NCI-H345 (cell line): ENCODE results near the gene SNX27.
A peak's percentile ranks its signal among the peaks of the same experiment; 100 is the strongest.
"Not testable (repeated sequence)": the region's sequence is repeated elsewhere in the genome, so short reads cannot be mapped to it uniquely, and the experiment has no call there.

Experiments used
- DNase-seq: peaks from one replicate; lab custom pipeline; 2025; lab: John Stamatoyannopoulos, UW

The SNX27 gene

GRCh38 chr1:151604291-151604690 lies 7.6 kb upstream of the SNX27 start:
- no peak for DNase-seq

DNA sequence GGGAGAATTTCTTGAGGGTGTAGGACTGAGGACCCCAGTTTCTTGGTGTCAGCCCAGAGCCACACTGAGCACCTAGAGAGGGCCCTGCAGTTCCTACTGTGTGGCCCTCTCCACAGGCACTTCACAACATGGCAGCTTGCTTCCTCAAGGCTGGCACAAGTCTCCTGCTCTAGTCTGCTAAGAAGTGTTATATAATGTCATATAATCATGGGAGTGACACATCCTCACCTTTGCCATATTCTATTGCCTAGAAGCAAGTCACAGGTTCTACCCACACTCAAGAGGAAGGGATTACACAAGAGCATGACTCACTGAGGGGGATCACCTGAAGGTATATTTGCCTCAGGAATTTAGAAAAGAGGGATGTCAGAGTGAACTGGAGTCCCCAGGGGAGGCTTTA lies 5.5 kb upstream of the SNX27 start:
- no peak for DNase-seq

- no peak for DNase-seq
Observed at GRCh38 chr1:151606857-151607256, 5.0 kb upstream of the SNX27 start.

DNA sequence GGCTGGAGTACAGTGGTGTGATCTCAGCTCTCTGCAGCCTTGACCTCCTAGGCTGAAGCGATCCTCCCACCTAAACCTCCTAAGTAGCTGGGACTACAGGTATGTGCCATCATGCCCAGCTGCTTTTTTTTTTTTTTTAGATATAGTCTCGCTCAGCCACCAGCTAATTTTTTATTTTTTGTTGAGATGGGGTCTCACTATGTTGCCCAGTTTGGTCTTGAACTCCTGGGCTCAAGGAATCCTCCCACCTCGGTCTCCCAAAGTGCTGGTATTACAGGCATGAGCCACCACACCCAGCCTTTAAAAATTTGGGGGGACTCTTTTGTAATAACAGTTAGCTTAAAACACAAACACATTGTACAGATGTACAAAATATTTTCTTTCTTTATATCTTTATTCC lies 1.7 kb upstream of the SNX27 start:
- no peak for DNase-seq

- DNase-seq: no peak
Observed at GRCh38 chr1:151611288-151611790, 511 bp upstream of the SNX27 start.

GRCh38 chr1:151612501-151613281 lies 841 bp downstream of the SNX27 start:
- peak; percentile 51 for DNase-seq

DNA sequence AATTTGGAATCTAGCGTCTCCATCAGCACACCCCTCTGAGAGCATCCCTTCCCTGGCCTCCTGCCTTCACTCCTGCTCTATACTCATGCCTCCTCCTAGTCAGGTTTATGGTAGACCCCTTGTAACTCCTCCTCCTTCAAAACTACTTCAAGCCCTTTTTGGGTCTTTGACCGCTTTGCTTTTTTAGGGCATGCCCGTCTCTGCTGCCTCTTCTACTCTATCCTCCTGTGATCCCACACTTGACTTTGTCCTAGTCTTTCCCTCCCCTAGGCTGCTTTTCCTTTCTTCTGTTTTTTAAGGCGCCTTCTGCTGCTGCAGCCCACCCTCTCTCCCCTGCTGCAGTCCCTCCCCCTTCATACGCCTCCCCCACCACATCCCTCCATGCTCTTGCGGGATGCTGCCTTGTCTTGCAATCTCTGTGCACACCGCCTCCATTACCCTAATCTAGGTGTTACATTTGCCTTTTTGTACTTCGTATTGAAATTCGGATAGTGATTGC lies 1.5 kb downstream of the SNX27 start:
- no peak for DNase-seq

DNA sequence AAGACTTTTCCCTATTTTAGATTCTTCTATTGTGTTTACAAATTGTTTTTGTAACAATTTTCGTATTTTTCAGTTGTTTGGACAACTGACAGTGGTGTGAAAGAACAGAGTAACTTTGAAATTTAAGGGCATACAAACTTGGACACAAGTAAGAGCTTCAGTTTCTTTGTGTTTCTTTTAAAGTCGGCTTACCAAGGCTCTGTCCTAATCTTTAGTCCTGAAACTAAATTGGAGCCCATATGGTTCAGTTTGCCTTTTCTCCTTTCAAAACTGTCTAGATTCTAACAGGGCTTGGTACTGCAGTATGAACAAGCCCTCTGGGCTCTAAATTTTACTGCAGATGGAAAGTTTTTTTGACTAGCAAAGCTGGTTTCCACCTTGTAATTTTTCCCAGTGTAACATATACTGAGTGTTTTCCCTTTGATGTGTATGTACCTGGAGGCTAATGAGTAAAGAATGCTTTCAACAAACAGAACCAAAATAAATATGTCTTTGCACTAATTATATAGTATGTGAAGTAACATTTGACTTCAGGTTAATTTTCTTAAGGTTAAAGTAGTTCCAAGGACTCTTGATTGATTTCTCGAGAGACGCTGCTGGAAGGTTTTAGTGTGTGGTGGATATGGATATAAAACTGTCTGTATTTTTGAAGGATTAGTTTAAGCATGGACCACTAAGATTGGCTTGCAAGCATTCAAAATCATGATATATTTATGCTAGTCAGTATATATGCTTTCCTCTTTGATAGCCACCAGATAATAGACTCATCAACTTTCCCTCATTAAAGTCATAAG lies 4.1 kb downstream of the SNX27 start:
- DNase-seq: no peak

DNA sequence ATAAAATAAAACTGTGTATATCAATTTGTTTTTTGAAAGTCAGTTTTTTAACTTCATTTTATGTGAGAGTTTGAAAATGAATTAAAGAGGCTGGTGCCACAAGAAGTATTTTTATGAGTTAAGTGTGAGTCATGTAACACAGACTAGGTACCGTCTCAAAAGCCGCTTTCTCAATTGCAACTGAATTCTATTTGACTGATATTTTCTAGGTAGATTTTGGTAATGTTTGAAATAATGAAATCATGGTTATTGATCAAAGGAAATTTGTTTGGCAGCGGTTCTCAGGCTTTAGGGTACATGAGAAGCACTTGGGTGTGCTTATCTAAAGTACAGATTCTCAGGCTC lies 4.6 kb downstream of the SNX27 start:
- DNase-seq: no peak

DNA sequence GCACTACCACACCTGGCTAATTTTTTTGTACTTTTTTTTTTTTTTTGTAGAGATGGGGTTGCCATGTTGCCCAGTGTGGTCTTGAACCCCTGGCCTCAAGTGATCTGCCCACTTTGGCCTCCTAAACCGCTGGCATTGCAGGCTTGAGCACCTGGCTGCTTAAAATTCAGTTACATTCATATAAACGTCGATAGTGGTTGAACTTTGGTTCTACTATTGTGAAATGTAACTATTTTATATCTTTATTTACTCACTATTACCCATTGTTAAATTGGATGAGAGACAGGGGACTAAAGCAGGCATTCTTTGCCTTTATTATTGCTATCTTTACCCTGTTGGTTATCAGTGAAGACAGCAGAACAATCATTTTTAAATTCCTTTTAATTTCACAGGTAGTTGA lies 6.2 kb downstream of the SNX27 start:
- DNase-seq: no peak

GRCh38 chr1:151618470-151618869 lies 6.6 kb downstream of the SNX27 start:
- DNase-seq: no peak

GRCh38 chr1:151618996-151619395 lies 7.1 kb downstream of the SNX27 start:
- not testable (repeated sequence) for DNase-seq

DNA sequence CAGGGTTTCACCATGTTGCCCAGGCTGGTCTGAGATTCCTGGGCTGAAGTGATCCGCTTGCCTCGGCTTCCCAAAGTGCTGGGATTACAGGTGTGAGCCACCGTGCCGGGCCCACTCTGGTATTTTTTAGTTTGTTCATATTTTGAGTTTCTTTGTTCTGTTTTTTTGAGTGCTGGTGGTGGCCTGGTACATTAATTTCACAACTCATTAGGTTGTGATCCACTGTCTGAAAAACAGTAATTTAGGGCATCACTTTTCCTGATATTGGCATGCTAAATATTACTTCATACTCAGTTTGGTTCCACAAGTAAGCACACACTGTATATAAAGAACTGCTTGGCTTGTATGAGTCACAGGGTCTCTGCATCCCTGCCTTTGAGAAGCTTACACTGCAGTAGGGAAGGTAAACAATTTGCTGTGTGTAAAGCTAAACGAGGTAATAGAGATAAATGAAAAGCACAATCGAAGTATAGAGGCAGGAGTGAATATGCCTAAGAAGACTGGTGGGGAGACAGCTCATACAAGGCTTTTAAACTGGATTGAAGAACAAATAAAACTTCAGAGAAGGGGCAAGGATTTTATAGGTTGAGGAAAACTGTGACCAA lies 7.7 kb downstream of the SNX27 start:
- peak; percentile 54 for DNase-seq

DNA sequence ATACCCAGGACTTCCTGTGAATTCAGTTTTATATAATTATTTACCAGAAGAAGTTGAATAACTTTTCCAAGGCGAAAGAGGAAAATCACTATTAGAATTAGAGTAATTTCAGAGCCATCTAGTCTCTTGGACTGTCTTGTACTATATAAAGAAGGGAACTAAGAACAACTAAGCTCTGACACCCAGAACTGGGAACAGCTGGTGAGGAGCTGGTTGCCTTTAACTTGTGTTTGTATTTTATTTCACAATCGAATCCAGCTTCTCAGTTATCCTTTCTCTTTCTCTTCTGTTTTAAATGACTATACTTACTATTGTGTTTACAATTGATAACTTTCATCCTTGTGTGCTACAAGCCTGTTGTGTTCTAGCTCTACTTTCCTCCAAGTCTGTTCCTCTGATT lies 8.4 kb downstream of the SNX27 start:
- no peak for DNase-seq

DNA sequence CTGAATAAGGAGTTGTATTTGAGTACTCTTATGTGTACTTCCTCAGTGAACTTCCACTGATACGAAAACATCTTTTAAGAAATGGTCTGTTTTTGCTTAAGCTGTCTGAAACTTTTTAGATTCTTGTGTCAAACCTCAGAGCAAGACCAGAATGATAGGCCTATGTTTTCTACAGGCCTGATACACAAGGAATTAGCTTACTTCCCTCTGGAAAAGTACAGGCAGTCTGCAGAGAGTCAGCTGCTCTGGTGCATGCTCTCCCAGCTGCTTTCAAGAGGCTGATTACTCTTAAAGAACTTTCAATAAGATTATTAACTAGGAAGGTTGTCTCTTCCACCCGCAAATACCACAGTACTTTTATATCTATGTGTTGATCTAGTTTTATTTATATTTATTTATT lies 9.5 kb downstream of the SNX27 start:
- DNase-seq: no peak

- no peak for DNase-seq
Observed at GRCh38 chr1:151624783-151625182, 12.9 kb downstream of the SNX27 start.

GRCh38 chr1:151626740-151627334 lies 15.0 kb downstream of the SNX27 start:
- no peak for DNase-seq

- DNase-seq: no peak
Observed at GRCh38 chr1:151629278-151629677, 17.4 kb downstream of the SNX27 start.

DNA sequence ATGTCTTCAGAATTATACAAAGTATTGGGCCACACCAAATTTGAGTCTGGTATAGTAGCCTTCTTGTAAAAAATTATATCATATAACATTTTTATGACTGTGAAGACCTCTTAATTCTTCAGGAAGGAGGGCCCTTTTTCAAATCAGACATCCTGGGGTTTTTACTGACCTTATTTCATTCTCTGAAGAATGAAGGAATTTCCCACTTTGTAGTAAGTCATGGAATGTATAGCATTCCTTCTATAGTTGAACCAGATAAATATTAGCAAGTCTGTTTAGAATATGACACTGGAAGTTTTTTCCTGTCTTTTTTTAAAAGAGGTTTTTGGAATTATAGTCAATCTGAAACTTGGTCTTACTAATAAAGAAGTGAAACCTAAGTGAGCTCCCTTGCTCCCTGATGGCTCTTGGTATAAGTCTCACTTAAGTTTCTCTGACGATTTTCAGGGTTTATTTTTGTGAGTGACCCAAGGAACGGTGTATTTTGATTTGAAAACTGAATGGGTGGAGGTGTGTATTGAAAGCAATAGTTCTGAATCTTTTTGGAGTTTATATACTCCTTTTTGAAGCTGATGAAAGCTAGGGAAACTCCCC lies 23.7 kb downstream of the SNX27 start:
- DNase-seq: no peak

DNA sequence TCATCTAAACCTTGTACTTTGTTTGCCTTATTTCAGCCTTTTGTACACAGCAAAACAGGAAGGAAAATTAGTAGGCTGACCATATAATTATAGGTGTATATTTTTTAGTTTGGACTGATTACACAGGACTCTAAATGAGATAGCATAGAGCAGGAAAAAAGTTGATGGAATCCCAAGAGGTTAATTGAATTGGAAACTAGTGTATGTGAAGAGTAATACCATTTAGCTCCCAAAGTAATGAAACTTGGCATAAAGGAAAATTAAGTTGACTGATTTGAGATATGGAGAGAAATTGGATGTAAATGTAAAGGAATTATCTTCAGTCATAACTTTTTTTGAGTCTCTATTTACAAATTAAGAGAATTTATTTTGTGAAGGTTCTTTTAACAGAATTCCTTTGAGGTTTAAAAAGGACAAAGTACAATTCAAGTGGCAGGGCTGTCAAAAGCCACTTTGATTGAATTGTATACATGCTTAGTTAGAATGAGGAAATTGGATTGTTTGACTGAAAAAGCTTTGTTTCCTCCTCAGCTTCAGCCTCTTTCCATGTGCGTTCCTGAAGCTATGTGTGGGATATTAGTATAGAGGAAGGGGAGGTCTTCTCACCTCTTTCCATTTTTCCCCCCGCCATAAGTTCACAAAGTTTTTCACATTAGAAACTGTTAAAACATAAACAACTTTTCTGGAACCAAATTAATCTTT lies 26.4 kb downstream of the SNX27 start:
- DNase-seq: no peak

- DNase-seq: no peak
Observed at GRCh38 chr1:151638812-151639211, 27.0 kb downstream of the SNX27 start.
